Activated CD8-positive, alpha-beta T cell treated with anti-CD3 and anti-CD28 coated beads for 36 hours (primary cell): ENCODE data around the gene SEMA6B. TPM values are rescaled to one million over a fixed set of nuclear protein-coding genes. Genes with fewer than 3 reads are reported as not detected.

Experiments
- ATAC-seq: fragments of 200-7000 bp; cut with Tn5 transposase; one replicate; pipeline ENCODE4 v1.10.0; 2021; ENCODE audit warnings: mild to moderate bottlenecking, moderate library complexity
- CTCF ChIA-PET: fragments of 350-600 bp; sonication (Branson Sonifier 250); formaldehyde crosslinking; loops from one replicate; lab custom pipeline; 2021; ENCODE audit warnings: antibody characterized with exemption; lab: Charles Lee
- POLR2A ChIA-PET: fragments of 350-600 bp; sonication (Branson Sonifier 250); formaldehyde crosslinking; loops from one replicate; lab custom pipeline; 2021; ENCODE audit warnings: antibody characterized with exemption; lab: Charles Lee
- DNase-seq: peaks from one replicate; pipeline ENCODE4 v3.0.0-alpha.2; 2020
- H3K27ac Mint-ChIP-seq: one replicate; pipeline ENCODE4 v1.8.0; 2021; ENCODE audit warnings: mild to moderate bottlenecking, mixed read lengths
- H3K27me3 Mint-ChIP-seq: one replicate; pipeline ENCODE4 v1.8.0; 2021; ENCODE audit warnings: mixed read lengths
- H3K36me3 Mint-ChIP-seq: one replicate; pipeline ENCODE4 v1.8.0; 2021; ENCODE audit warnings: low read depth, mixed read lengths
- H3K4me1 Mint-ChIP-seq: one replicate; pipeline ENCODE4 v1.8.0; 2021; ENCODE audit warnings: low read depth, mixed read lengths
- H3K4me3 Mint-ChIP-seq: one replicate; pipeline ENCODE4 v1.8.0; 2021; ENCODE audit warnings: mild to moderate bottlenecking, moderate library complexity, mixed read lengths
- H3K9me3 Mint-ChIP-seq: one replicate; pipeline ENCODE4 v1.8.0; 2021; ENCODE audit warnings: mixed read lengths
- CTCF ChIP-seq: fragments of 200-600 bp; IDR thresholded peaks from one replicate; pipeline ENCODE4 v1.8.0; 2022; ENCODE audit warnings: antibody characterized with exemption, mild to moderate bottlenecking
- intact Hi-C: fragments of 100-400 bp; cut with micrococcal nuclease; formaldehyde crosslinking; loops from one replicate; pipeline ENCODE4 v1.10.0; 2022
- total RNA-seq, 2 experiments: library from RNA; stranded (reverse); gene quantifications; one replicate each; pipeline ENCODE4 v1.2.3, GENCODE V29; 2021

SEMA6B gene
- total RNA-seq, 2 experiments from 2014 or later: not detected

GRCh38 chr19:4505570-4506448, 53.7 kb downstream of the SEMA6B start:
- Mint-ChIP-seq H3K4me1 (peaks cover 8% of the 10 kb centered on the region), H3K4me3 (no peak overlapping the region), H3K27ac (no peak overlapping the region), H3K9me3 (no peaks in the 10 kb centered on the region), H3K27me3 (no peaks in the 10 kb centered on the region), H3K36me3 (peaks cover 3% of the 10 kb centered on the region)
- ChIA-PET CTCF (interaction anchor here (0.7 kb wide), 1 partner anchor 187 kb away, joined by 3 read pairs; no protein-coding TSS in a partner anchor), POLR2A (no interaction called here)
- intact Hi-C loops: no loop called here
- no peak for DNase-seq
- ATAC-seq: no peak
- no peak for TF ChIP-seq CTCF

- H3K27me3 Mint-ChIP-seq: no peaks in the 10 kb centered on the region
- no peak overlapping the region for H3K4me3 Mint-ChIP-seq
- TF ChIP-seq CTCF: no peak
- DNase-seq: no peak
- H3K27ac Mint-ChIP-seq: no peak overlapping the region
- ATAC-seq: no peak
- peaks cover 8% of the 10 kb centered on the region for H3K4me1 Mint-ChIP-seq
- ChIA-PET POLR2A (no interaction called here), CTCF (no interaction called here)
- H3K9me3 Mint-ChIP-seq: no peaks in the 10 kb centered on the region
- H3K36me3 Mint-ChIP-seq: peaks cover 3% of the 10 kb centered on the region
- intact Hi-C loops: no loop called here
Measured at GRCh38 chr19:4504891-4505569, 54.5 kb downstream of the SEMA6B start.

GRCh38 chr19:4504297-4504701, 55.2 kb downstream of the SEMA6B start:
- no peaks in the 10 kb centered on the region for H3K27me3 Mint-ChIP-seq
- ChIA-PET POLR2A (no interaction called here), CTCF (no interaction called here)
- peaks cover 3% of the 10 kb centered on the region for H3K36me3 Mint-ChIP-seq
- TF ChIP-seq CTCF: no peak
- H3K9me3 Mint-ChIP-seq: no peaks in the 10 kb centered on the region
- peaks cover 8% of the 10 kb centered on the region for H3K4me1 Mint-ChIP-seq
- intact Hi-C loops: no loop called here
- no peak overlapping the region for H3K4me3 Mint-ChIP-seq
- DNase-seq (no peak), ATAC-seq (no peak)
- no peak overlapping the region for H3K27ac Mint-ChIP-seq

- no peak for TF ChIP-seq CTCF
- ChIA-PET CTCF (interaction anchor here (1.2 kb wide), 1 partner anchor 22 kb away, joined by 4 read pairs; no protein-coding TSS in a partner anchor), POLR2A (no interaction called here)
- intact Hi-C loops: no loop called here
- no peaks in the 10 kb centered on the region for H3K27me3 Mint-ChIP-seq
- no peak for DNase-seq
- peaks cover 3% of the 10 kb centered on the region for H3K36me3 Mint-ChIP-seq
- H3K4me3 Mint-ChIP-seq: no peak overlapping the region
- no peak overlapping the region for H3K27ac Mint-ChIP-seq
- no peak for ATAC-seq
- peaks cover 8% of the 10 kb centered on the region for H3K4me1 Mint-ChIP-seq
- no peaks in the 10 kb centered on the region for H3K9me3 Mint-ChIP-seq
Measured at GRCh38 chr19:4503825-4504170, 55.7 kb downstream of the SEMA6B start.
